HG02870 (cell line): ENCODE data around the gene GRN.

Source experiments
- ATAC-seq: cut with Tn5 transposase; IDR thresholded peaks from one replicate; pipeline ENCODE4 v1.9.1; 2021; ENCODE audit warnings: mild to moderate bottlenecking, moderate library complexity; ENCODE audit not compliant: unreplicated experiment

The GRN gene

DNA sequence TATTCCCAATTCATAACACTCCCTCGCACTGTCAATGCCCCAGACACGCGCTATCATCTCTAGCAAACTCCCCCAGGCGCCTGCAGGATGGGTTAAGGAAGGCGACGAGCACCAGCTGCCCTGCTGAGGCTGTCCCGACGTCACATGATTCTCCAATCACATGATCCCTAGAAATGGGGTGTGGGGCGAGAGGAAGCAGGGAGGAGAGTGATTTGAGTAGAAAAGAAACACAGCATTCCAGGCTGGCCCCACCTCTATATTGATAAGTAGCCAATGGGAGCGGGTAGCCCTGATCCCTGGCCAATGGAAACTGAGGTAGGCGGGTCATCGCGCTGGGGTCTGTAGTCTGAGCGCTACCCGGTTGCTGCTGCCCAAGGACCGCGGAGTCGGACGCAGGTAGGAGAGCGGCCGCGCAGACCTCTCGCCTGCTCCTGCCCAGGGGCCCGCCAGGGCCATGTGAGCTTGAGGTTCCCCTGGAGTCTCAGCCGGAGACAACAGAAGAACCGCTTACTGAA, at the start of gene GRN:
Gene GRN (plus strand): TSS at position 364 of the 515 bp plus-strand sequence. CDS start 3,863 bp downstream, outside the sequence.
- peak; percentile 60 for ATAC-seq

DNA sequence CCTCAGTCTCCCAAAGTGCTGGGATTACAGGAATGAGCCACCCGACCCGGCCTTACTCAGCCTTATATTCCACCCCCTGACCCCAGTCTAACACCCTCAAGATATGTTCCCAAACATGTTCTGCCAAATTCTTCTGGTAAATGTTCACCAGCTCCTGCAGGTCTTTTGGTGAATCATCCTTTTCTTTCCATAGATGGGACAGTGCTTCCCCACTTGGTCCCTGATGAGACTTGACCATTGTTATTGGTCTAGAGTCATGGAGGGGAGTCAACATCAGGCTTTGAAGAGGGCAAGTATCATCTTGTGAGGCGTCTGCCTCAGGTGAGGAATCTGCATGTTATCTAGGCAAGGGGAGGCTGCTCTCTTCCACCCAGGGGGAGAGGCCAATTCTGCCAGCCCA, 47.1 kb upstream of the GRN start:
- ATAC-seq: no peak

DNA sequence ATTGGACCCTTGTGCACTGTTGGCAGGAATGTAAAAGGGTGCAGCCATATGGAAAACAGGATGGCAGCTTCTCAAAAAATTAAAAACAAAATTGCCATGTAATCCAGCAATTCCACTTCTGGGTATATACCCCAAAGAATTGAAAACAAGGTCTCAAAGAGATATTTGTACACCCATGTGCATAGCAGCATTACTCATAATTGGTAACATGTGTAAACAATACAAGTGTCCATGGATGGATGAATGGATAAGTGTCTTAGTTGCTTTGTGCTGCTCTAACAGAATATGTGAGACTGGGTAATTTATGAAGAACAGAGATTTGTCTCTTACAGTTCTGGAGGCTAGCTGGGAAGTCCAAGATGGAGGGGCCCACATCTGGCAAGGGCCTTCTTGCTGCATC, 40.5 kb upstream of the GRN start:
- no peak for ATAC-seq

DNA sequence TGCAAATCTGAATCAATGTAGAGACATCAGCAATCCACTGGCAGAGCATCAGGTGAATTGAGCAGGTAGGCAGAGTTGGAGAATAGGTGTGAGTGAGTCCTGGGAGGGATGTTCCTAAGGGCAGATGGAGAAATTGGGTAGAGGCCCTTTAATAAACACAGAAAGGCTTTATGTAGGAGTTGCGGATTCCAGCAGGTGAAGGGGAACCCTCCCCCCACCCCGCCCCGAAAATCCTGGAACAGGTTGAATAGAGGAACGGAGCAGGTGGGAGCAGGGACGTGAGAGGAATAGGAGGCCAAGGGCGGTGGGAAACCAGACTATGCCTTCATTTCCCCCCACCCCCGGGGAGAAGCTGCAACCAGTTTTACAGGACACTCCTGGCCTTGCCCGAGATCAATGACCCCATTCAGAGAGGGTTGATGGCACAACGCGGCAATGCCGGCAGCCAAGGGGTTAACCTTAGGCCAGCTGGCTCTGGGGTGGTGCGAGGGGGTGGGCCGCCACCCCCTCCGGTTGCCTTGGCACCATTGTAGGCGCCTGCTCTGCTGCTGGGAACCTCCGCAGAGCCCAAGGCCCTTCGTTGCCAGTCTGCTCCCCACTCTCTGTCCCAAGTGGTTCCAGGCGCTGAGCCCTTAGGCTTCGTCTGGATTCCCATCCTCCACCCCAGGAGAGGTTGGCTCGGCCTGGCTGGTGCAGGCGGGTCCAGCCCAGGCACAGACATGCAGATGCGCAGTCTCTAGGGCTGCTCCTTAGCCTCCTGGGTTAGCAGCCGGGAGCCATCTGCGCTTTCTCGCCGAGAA, 37.5 kb upstream of the GRN start:
- no peak for ATAC-seq

DNA sequence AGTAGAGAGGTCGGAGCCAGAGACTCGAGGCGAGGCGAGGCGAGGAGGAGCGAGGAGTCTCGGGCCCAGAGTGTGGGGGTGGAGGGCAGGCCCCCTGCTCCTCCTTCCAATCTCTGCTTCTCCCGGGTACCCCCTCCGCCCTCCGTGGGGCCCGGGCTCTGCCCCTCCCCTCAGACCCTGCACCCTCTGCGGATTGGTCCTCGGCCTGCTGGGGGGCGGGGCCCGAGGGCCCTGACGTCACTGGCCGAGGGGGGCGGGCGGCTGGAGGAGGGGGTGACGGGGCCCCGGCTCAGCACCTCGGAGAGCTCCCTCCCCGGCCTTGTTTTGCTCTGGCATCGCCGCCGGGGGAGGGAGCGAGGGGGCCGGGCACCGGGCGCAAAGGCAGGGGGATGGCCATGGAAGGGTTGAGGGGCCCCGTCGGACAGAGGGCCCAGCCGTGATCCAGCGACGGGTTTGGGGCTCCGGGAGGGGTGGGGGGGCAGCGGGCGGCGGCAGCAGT, 36.7 kb upstream of the GRN start, which contains the start of gene RUNDC3A:
Gene RUNDC3A (plus strand): TSS at position 282 of the 499 bp plus-strand sequence. CDS start 232 bp downstream, outside the sequence.
- ATAC-seq: no peak

DNA sequence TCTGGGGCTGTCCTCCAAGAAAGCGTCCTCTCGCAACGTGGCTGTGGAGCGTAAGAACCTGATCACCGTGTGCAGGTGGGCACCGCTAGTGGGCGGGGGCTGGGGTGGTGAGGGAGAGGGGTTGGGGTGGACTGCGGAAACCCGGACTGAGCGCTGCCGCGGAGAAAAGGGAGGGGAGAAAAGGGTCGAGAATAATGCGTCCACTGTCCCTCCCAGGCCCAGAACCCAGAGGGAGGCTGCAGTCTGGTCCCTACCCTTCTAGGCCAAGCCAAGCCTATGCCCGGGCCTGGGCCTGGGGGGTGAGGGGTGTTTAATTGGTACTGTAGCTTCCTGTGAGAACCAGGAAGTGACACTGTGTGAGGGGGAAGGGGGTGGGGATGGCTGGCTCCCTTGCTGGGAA, 36.2 kb upstream of the GRN start:
- no peak for ATAC-seq

DNA sequence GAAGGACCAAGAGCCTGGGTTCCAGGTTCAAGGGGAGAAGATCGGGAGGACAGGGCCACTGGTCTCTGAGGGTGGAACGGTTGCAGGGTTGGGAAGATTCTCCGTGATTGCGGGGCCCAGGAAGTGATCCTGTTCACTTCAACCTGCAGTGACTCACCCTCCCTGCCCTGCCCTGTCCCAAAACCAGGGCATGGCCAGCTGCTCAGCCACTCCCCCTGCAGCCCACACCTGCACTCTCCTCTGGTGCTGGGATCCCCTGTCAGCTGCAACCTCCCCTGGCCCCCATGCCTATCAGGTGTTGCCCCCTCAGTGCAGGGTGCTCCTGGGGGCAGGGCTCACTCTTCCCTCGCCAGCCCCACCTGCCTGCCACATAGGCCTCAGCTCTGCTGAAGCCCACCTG, 35.6 kb upstream of the GRN start:
- no peak for ATAC-seq

DNA sequence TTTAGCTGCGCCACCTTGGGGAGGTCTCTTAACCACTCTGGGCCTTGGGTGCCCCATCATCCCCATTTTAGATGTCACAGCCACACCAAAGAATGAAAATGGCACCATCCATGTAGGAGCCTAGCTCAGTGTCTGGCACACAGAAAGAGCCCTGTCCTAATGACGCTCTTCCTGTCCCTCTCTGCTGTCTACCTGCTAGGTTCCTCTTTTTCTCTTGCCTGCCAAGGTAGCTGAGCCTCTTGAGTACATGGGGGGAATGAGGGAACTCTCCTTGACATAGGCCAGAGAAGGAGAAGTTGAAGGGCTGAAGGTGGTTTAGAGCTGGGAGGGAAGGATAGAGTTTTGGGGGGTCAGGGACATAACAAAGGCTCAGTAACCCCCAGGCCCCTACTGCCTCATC, 34.9 kb upstream of the GRN start:
- ATAC-seq: no peak

DNA sequence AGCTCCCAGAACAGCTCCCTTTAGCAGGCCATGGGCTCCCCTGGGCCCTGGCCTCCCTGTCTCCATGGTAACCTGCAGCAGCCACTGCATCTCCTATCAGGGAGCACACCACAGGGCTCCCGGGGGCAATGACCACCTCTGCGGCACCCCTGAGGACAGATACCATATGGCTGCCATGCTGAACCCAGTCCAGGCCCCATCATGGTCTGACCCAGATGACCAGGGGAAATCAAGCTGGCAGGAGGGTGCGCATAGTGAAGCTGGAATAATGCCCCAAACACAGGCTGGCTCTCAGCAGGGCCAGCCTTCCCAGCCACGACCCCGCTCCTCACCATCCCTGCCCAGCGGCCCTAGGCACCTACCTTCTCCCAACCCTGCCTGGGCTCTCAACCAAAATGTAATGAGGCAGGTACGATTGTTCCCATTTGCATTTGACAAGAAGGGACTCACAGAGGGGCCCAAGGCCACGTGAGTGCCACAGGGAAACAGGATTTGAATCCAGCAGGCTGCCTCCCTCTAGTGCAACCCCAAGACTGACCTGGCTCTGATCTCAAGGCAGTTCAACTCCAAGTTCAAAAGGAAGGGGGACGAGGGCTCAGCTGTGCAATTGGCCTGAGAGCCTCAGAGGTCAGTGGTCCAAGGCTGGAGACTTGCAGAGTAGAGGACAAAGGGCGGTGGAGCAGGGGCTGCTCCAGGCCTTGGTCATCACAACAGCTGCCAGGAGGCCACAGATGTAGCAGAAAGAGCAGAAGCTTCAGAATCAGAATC, 34.3 kb upstream of the GRN start:
- ATAC-seq: no peak

DNA sequence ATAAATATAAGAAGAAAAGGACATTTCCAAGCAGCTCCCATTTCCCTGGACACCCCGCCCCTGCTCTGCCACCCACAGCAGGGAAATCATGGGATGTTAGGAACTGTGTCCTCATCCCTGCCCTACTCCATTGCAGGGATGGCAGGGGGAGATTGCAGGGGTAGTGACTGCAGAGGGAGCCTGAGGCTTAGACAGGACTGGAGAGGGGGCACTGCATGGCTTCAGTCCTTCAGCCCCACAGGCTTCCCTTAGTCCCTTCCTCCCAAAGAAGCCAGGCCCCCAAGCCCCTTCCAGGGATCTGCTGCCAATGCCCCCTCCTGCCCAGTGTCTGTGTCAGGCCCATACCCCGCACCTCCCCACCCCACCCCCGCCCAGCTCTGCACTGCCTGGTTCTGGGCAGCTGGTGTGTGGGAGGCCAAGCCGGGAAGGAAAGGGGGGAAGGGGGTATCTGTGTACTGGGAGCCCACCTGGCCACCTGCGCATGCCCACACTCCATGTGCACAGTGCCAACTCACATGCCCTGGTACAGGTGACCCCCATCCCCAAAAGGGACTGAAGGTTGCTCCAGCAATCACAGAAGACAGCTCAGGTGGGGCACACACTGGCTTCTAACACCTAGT, 33.4 kb upstream of the GRN start:
- ATAC-seq: no peak

DNA sequence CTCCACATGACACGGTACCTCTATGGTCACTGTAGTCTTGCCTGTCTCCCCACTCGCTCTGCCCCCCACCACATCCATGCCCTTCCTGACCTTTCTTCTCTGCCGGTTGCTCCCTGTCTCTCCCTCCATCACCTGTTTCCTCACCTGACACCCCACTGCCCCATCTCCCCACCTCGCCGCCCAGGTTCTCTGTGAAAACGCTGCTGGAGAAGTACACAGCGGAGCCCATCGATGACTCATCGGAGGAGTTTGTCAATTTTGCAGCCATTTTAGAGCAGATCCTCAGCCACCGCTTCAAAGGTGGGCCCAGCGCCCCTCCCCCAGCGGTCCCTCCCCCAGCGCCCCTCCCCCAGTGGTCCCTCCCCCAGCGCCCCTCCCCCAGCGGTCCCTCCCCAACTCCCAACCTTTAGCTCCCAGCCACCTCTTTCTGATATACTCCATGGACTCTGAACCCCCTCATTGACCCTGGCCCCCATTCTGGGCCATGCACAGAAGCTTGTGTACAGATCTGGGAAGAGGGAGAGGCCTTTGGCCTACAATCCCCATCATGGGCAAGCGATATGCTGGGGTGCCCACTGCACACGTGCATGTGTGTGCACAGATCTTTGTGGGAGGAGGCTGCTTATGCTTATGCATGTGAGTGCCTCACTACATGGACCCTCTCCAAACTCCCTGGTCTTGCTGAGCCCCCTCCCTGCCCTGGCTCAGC, 32.6 kb upstream of the GRN start:
- no peak for ATAC-seq

DNA sequence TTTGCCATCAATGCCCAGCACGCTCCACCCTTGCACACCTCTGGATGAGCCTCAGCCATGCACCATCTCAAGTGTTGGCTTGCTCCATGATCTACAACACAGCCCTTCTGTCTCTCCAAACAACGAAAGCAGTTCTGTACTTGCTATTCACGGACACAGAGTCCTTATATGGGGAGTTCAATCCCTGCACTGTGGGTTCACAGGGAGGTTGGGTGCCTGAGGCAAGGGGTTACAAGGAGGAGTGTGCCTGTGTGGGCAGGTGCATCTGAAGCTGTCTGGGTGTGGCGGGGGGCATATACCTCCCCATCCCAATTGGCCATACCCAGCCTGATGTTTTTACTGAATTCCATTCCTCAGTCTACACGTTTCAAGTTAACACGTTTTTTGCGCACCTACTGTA, 31.1 kb upstream of the GRN start:
- ATAC-seq: no peak

DNA sequence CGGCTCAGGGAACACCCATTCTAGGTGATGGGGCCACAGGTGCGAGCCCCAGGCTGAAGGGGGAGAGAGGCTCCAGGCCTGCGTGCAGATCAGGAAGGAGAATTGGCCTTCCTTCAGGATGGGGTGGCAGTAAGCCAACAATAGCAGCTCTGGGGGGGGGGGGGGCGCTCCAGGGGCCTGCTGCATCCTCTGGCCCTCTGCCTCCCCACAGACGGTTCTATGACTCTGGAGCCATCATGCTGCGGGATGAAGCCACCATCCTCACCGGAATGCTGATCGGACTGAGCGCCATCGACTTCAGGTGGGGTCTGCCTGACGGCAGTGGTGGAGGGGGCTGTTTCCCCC, 30.6 kb upstream of the GRN start:
- ATAC-seq: no peak

DNA sequence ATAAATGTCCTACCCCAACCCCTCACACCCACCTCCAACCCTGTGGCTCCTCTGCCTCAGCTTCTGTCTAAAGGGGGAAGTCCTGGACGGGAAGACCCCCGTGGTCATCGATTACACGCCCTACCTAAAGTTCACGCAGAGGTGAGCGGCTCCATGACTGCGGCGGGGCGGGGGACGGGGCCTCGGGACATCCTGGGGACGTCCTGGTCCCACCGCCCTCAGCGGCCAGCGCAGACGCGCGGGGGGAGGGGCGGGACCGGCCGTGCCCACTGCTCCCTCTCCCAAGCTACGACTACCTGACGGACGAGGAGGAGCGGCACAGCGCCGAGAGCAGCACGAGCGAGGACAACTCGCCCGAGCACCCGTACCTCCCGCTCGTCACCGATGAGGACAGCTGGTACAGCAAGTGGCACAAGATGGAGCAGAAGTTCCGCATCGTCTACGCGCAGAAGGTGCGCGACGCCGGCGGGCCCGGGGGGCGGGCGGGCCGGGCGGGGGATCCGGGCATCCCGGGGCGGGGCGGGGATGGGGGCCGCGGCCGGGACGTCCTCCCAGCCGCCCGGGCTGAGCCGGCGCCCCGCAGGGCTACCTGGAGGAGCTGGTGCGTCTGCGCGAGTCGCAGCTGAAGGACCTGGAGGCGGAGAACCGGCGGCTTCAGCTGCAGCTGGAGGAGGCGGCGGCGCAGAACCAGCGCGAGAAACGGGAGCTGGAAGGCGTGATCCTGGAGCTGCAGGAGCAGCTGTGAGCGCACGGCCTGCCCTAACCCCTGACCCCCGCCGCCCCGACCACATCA, 30.0 kb upstream of the GRN start:
- no peak for ATAC-seq

DNA sequence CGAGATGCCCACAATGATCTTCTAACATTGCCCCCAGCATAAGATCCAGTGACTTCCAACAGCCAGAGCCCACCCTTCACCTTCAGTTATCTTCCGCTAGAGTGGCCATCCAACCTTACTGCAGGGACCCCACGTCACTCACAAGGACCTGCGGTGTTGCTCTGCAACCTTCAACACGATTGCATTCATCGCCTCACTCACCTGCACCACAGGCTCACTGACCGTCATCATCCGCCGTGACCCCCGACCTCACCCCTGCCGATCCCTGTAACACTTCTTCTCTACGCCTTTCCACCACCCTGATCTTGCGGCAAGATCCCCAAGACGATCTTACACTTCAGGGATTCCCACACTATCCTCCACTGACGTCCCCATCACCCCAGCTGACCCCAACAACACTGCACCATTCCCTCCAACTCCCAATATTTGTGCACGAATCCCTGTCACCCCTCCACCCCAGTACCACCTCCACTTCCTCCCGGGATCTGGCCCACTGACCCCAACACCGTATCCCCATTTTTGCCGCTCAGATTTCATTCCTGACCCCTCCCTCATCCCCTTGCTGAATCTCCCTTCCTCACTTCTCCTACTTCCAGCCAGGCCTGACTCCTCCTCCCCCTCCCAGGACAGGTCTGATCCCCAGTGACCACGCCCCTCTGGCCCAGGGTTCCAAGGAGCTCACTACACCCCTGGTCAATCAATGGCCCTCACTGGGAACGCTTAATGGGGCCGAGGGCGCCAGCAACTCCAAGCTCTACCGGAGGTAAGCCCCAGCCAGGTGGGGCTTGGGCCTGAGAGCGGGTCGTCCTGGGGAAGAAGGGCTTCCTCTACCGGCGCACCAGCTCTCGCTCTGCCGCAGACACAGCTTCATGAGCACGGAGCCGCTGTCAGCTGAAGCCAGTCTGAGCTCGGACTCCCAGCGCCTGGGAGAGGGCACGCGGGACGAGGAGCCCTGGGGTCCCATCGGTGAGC, 29.1 kb upstream of the GRN start:
- no peak for ATAC-seq

DNA sequence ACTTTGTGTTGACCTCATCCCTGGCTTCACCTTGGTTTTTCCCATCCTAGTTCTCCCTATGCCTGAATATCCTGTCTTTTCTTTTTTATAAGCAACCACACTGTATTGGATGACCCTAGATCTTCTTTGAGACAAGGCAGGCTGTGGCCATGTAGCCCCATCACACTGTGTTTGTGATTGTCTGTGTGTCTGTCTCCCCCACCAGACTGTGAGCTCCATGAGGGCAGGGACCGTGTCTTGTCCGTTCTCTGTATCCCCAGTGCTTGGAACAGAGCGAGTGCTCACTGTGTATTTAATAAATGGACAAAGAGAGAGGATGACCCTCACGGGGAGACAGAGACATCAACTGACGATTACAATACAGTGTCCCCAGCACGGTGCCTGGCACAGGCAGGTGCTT, 27.6 kb upstream of the GRN start:
- no peak for ATAC-seq

DNA sequence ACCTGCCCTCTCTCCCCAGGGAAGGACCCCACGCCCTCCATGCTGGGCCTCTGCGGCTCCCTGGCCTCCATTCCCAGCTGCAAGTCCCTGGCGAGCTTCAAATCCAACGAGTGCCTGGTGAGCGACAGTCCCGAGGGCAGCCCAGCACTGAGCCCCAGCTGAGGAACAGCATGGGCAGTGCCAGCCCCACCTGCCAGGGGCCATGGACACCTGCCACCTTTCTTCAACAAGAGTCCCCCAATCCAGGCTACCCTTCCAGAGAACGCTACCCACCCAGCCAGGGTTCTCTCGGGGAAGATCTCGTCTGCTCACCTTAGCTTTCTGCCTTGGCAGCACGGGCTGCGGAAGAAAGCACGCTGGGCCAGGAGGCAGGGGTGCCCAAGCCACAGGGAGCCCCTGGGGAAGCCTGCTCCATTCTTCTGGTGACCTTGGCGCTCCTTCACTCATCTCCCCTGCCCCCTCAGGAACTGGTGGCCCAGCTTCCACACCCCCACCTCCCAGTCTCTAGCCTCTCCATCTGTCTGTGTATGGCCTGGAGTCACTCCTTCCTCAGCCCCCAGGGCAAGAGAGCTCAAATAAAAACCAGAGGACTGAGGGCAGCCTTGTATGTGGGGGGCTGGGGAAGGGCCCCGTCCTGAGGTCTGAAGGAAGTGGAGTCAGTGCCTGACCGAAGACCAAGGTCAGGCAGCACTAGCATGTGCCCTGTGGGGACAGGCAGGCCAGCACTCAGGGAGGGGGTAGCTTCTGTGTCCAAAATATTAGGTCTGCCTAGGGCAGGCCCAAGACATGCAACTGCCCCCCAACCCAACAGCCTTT, 26.8 kb upstream of the GRN start:
- no peak for ATAC-seq

DNA sequence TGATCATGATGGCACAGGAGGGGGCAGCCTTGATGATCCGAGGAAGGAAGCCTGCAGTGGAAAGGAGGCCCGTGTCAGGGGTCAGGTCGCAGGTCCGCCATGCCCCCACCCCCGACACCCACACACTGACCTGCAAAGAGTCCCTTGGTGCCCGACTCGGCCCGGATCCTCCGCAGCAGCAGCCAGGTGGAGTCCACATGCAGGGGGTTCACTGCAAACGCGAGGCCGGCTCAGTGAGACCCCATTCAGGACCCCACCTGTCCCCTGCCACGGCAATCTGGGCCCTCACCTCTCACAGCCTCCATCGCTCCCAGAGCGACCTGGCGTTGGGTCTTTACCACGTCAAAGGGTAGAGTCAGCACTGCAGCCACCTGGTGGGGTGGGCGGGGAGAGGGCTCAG, 25.0 kb upstream of the GRN start:
- no peak for ATAC-seq
